Parathyroid adenoma (tissue), 2 donors: ENCODE measurements around the gene GREB1L.

ENCODE experiments used
- H2AFZ ChIP-seq: fragments of 300-600 bp; sonication (generic); one replicate; pipeline ENCODE4 v1.7.0; 2017; ENCODE audit warnings: antibody characterized with exemption, mild to moderate bottlenecking
- H3K27ac ChIP-seq: fragments of 300-600 bp; sonication (generic); one replicate; pipeline ENCODE4 v1.7.0; 2017
- H3K27me3 ChIP-seq: fragments of 300-600 bp; sonication (generic); one replicate; pipeline ENCODE4 v1.7.0; 2017; ENCODE audit warnings: low read length; ENCODE audit not compliant: control insufficient read depth, insufficient read depth
- H3K36me3 ChIP-seq: fragments of 300-600 bp; sonication (generic); one replicate; pipeline ENCODE4 v1.7.0; 2017; ENCODE audit warnings: low read length; ENCODE audit not compliant: control insufficient read depth, insufficient read depth
- H3K4me1 ChIP-seq: fragments of 300-600 bp; sonication (generic); one replicate; pipeline ENCODE4 v1.7.0; 2017; ENCODE audit warnings: control low read depth
- H3K4me2 ChIP-seq: fragments of 300-600 bp; sonication (generic); one replicate; pipeline ENCODE4 v1.7.0; 2017; ENCODE audit warnings: low read length
- H3K4me3 ChIP-seq: fragments of 300-600 bp; sonication (generic); one replicate; pipeline ENCODE4 v1.7.0; 2017; ENCODE audit warnings: low read depth, low read length
- H3K79me2 ChIP-seq: fragments of 300-600 bp; sonication (generic); one replicate; pipeline ENCODE4 v1.7.0; 2017; ENCODE audit warnings: control low read depth
- H3K9ac ChIP-seq: fragments of 300-600 bp; sonication (generic); one replicate; pipeline ENCODE4 v1.7.0; 2017; ENCODE audit warnings: mild to moderate bottlenecking
- H3K9me3 ChIP-seq: fragments of 300-600 bp; sonication (generic); one replicate; pipeline ENCODE4 v1.7.0; 2017; ENCODE audit warnings: low read length; ENCODE audit not compliant: control insufficient read depth
- TF ChIP-seq, protein P1 (sequence below): fragments of 300-600 bp; sonication (generic); IDR thresholded peaks from one replicate; pipeline ENCODE4 v1.7.0; 2017; ENCODE audit warnings: antibody characterized with exemption, mild to moderate bottlenecking
- donor health status: primary hyperparathyroidism.

GREB1L gene

DNA sequence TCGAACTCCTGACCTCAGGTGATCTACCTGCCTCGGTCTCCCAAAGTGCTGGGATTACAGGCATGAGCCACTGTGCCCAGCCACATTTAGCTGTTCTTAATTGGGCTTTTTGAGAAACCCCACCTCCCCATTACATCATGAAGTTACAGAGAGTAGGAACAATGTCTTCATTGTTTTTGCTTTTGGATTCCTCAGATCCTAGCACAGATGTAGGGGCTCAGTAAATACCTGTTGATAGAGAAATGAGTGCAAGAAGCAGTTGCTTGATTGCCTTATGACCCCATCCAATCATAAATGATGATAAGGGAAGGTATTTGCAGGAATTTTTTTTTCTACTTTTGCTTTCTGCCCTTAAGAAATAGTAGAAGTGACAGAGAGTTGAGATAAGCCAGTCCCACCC lies 25.4 kb downstream of the GREB1L start:
- Histone ChIP-seq H3K4me1 (peaks cover 6% of the 10 kb centered on the region), H3K4me2 (no peak overlapping the region), H3K27ac (no peak overlapping the region), H3K79me2 (no peaks in the 10 kb centered on the region), H3K36me3 (no peaks in the 10 kb centered on the region), H3K9ac (no peak overlapping the region), H3K4me3 (no peak overlapping the region), H3K9me3 (no peaks in the 10 kb centered on the region), H3K27me3 (no peaks in the 10 kb centered on the region), H2AFZ (no peak overlapping the region)
- TF ChIP-seq, protein P1, sequence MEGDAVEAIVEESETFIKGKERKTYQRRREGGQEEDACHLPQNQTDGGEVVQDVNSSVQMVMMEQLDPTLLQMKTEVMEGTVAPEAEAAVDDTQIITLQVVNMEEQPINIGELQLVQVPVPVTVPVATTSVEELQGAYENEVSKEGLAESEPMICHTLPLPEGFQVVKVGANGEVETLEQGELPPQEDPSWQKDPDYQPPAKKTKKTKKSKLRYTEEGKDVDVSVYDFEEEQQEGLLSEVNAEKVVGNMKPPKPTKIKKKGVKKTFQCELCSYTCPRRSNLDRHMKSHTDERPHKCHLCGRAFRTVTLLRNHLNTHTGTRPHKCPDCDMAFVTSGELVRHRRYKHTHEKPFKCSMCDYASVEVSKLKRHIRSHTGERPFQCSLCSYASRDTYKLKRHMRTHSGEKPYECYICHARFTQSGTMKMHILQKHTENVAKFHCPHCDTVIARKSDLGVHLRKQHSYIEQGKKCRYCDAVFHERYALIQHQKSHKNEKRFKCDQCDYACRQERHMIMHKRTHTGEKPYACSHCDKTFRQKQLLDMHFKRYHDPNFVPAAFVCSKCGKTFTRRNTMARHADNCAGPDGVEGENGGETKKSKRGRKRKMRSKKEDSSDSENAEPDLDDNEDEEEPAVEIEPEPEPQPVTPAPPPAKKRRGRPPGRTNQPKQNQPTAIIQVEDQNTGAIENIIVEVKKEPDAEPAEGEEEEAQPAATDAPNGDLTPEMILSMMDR, result no peak

DNA sequence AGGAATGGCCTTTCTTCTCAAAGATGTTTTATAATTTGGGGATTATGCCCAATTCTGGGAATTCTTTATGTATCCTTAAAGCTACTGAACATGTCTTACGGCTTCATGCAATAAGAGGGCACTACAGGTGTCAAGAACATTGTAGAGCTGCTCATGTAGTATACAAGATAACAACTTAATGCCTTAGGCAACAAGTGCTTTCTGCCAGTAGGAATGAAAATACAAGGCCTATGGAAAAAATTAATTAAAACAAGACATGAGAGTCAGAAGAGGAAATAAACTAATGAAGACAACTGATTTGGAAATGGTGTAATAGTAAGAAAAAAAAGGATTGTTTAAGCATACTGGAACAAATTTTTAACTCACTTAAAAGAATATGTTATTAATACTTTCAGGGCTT lies 27.3 kb downstream of the GREB1L start:
- Histone ChIP-seq H3K4me1 (no peaks in the 10 kb centered on the region), H3K79me2 (no peaks in the 10 kb centered on the region), H3K27ac (no peak overlapping the region), H3K4me3 (no peak overlapping the region), H2AFZ (no peak overlapping the region), H3K9me3 (no peaks in the 10 kb centered on the region), H3K4me2 (no peak overlapping the region), H3K27me3 (no peaks in the 10 kb centered on the region), H3K9ac (no peak overlapping the region), H3K36me3 (no peaks in the 10 kb centered on the region)
- TF ChIP-seq, protein P1, result no peak

DNA sequence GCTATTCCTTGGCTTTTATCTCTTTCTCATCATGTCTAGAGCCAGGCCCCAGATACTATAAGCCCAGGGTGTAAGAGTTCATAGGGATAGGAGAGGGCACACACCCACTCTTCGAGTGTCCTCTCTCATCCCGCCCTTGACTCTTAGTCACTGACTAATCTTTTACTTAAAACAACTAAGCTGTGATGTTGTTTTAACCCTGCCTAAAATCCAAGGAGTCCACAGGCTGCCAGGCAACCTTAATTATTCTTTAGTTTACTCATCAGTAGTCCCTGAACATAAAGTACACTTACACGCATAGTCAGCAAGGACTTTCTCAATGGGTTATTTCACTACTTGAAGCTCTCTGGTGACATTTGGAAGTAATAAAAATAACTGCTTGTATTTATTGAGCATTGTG lies 28.4 kb downstream of the GREB1L start:
- no peaks in the 10 kb centered on the region for H3K4me1 ChIP-seq
- TF ChIP-seq, protein P1, result no peak
- no peak overlapping the region for H3K9ac ChIP-seq
- no peak overlapping the region for H3K4me3 ChIP-seq
- H2AFZ ChIP-seq, result no peak overlapping the region
- H3K27ac ChIP-seq, result no peak overlapping the region
- no peaks in the 10 kb centered on the region for H3K27me3 ChIP-seq
- H3K9me3 ChIP-seq, result no peaks in the 10 kb centered on the region
- no peaks in the 10 kb centered on the region for H3K79me2 ChIP-seq
- no peaks in the 10 kb centered on the region for H3K36me3 ChIP-seq
- no peak overlapping the region for H3K4me2 ChIP-seq

DNA sequence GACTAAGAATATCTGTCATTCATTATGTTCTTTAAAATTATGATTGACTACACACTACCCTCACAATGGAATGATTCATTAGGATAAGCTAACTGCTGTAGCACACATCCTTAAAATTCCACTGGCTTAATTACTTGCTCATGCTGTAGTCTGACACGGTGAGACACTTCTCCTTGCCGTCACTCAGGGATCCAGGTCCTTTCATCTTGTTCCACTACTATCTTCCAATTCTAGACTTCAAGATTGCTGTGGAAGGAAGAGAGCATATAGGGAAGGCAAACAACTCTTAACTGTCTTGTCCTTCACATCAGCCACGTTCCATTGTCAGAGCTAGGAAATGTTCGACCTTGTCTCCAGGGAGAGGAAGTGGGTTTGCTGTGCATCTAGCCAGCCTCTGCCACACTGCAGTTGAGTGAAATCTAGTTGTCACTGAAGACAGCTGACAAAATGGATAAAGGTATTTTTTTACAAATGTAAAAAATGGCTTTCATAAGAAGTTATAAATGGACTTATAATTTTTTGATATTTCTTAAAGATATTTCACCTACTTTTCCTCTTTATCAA lies 30.1 kb downstream of the GREB1L start:
- Histone ChIP-seq H3K4me3 (no peak overlapping the region), H2AFZ (no peak overlapping the region), H3K4me2 (no peak overlapping the region), H3K4me1 (no peaks in the 10 kb centered on the region), H3K9me3 (no peaks in the 10 kb centered on the region), H3K36me3 (no peaks in the 10 kb centered on the region), H3K9ac (no peak overlapping the region), H3K27ac (no peak overlapping the region), H3K27me3 (no peaks in the 10 kb centered on the region), H3K79me2 (no peaks in the 10 kb centered on the region)
- TF ChIP-seq, protein P1, result no peak

DNA sequence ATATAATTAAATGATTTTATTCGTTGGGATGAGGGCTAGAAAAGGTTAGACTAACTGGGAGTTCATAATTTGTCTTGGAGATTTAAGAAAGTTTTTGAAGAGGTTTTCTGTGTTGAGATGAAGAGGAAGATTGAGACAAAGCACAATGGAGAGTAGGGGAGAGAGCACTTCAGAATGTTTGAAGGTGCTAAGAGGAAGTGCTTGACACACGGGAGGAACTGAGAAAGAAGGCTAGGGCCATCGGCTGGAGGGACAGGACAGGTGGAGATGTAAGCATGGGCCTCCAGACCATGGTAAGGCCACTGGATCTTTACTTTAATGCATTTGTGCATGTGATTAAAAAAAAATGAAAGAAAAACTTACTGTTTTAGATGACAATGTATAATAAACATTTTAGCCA lies 31.5 kb downstream of the GREB1L start:
- Histone ChIP-seq H3K36me3 (no peaks in the 10 kb centered on the region), H3K27me3 (no peaks in the 10 kb centered on the region), H3K9me3 (no peaks in the 10 kb centered on the region), H3K79me2 (no peaks in the 10 kb centered on the region), H3K4me2 (no peak overlapping the region), H3K4me3 (no peak overlapping the region), H3K9ac (no peak overlapping the region), H2AFZ (no peak overlapping the region), H3K4me1 (no peaks in the 10 kb centered on the region), H3K27ac (no peak overlapping the region)
- TF ChIP-seq, protein P1, result no peak
